Measurements from ENCODE around the gene PRRX2.
"Not testable (repeated sequence)": the region's sequence is repeated elsewhere in the genome, so short reads cannot be mapped to it uniquely, and the experiment has no call there.

The PRRX2 gene

GRCh38 chr9:129655154-129655553 is 10.3 kb upstream of the PRRX2 start:
- DNase-seq: no peak

GRCh38 chr9:129655696-129656095 is 9.8 kb upstream of the PRRX2 start:
- no peak for DNase-seq

GRCh38 chr9:129656795-129657390 is 8.6 kb upstream of the PRRX2 start:
- DNase-seq: no peak

GRCh38 chr9:129661029-129661428 is 4.4 kb upstream of the PRRX2 start:
- DNase-seq: no peak

- not testable (repeated sequence) for DNase-seq
Measured at GRCh38 chr9:129662239-129662638, 3.2 kb upstream of the PRRX2 start.

- no peak for DNase-seq
Measured at GRCh38 chr9:129664746-129665388, 580 bp upstream of the PRRX2 start.

GRCh38 chr9:129665814-129666520 is 520 bp downstream of the PRRX2 start:
- DNase-seq: no peak

GRCh38 chr9:129666575-129666974 is 1.1 kb downstream of the PRRX2 start:
- no peak for DNase-seq

- DNase-seq: no peak
Measured at GRCh38 chr9:129667378-129667777, 1.9 kb downstream of the PRRX2 start.

- DNase-seq: no peak
Measured at GRCh38 chr9:129667850-129668249, 2.4 kb downstream of the PRRX2 start.

GRCh38 chr9:129669141-129669718 is 3.8 kb downstream of the PRRX2 start:
- no peak for DNase-seq

GRCh38 chr9:129669946-129670345 is 4.5 kb downstream of the PRRX2 start:
- DNase-seq: no peak

- no peak for DNase-seq
Measured at GRCh38 chr9:129671065-129671464, 5.6 kb downstream of the PRRX2 start.

GRCh38 chr9:129671519-129671918 is 6.1 kb downstream of the PRRX2 start:
- no peak for DNase-seq

GRCh38 chr9:129672702-129673101 is 7.3 kb downstream of the PRRX2 start:
- DNase-seq: no peak

- DNase-seq: no peak
Measured at GRCh38 chr9:129673602-129674001, 8.2 kb downstream of the PRRX2 start.

- DNase-seq: no peak
Measured at GRCh38 chr9:129674229-129674628, 8.8 kb downstream of the PRRX2 start.

GRCh38 chr9:129675620-129676019 is 10.2 kb downstream of the PRRX2 start:
- DNase-seq: no peak

GRCh38 chr9:129676287-129676686 is 10.8 kb downstream of the PRRX2 start:
- no peak for DNase-seq

- DNase-seq: no peak
Measured at GRCh38 chr9:129676975-129677374, 11.5 kb downstream of the PRRX2 start.

GRCh38 chr9:129677456-129677855 is 12.0 kb downstream of the PRRX2 start:
- no peak for DNase-seq

GRCh38 chr9:129678844-129679243 is 13.4 kb downstream of the PRRX2 start:
- no peak for DNase-seq

- no peak for DNase-seq
Measured at GRCh38 chr9:129679537-129679936, 14.1 kb downstream of the PRRX2 start.

GRCh38 chr9:129681924-129682323 is 16.5 kb downstream of the PRRX2 start:
- no peak for DNase-seq
